Measurements from ENCODE around the gene KCNK4. TPM values are rescaled to one million over a fixed set of nuclear protein-coding genes. Genes with fewer than 3 reads are reported as not detected.
A peak's percentile ranks its signal among the peaks of the same experiment; 100 is the strongest.

The KCNK4 gene
- polyA plus RNA-seq, 1 experiment, result not detected

- DNase-seq (ENCODE audit: low read depth), result no peak
- H3K36me3 ChIP-seq (ENCODE audit: control insufficient read depth, insufficient read depth, low read length), result 0 out of 2 replicates have a peak, but pooled peaks cover 1% of the 10 kb centered on the region
- CTCF ChIA-PET, result interaction anchor here (0.6 to 9.2 kb wide), 9 partner anchors 12 to 71 kb away, joined by 3 to 88 read pairs (median 4); partner anchors contain the start of gene CATSPERZ
- no peak for TF ChIP-seq CTCF (IDR thresholded peaks at IDR 0.05; ENCODE audit: insufficient read depth, low read depth, low read length)
- H3K27me3 ChIP-seq (ENCODE audit: control insufficient read depth, insufficient read depth, low read length), result no peaks in the 10 kb centered on the region
- peak within 1 kb of the TSS; percentile 90 for H3K4me3 ChIP-seq (ENCODE audit: low read depth, low read length)
- POLR2A ChIA-PET, result no interaction called here
Measured at GRCh38 chr11:64284048-64284961, 6.8 kb upstream of the KCNK4 start, which contains the start of gene BAD. Gene BAD (minus strand): TSS chr11:64284665. CDS start chr11:64284368, 297 bp downstream.

GRCh38 chr11:64284962-64285884 lies 5.9 kb upstream of the KCNK4 start, which contains the start of gene GPR137:
Gene GPR137 (plus strand): TSS chr11:64285848. CDS start chr11:64286525, 677 bp downstream.
- Histone ChIP-seq H3K4me3 (ENCODE audit: low read depth, low read length) (peak within 1 kb of the TSS; percentile 90), H3K36me3 (ENCODE audit: control insufficient read depth, insufficient read depth, low read length) (0 out of 2 replicates have a peak, but pooled peaks cover 1% of the 10 kb centered on the region), H3K27me3 (ENCODE audit: control insufficient read depth, insufficient read depth, low read length) (0 out of 2 replicates have a peak, but pooled peaks cover under 1% of the 10 kb centered on the region)
- ChIA-PET POLR2A (no interaction called here), CTCF (interaction anchor here (1.5 to 9.2 kb wide), 3 partner anchors 14 to 46 kb away, joined by 3 to 88 read pairs (median 4); partner anchors contain the start of gene CATSPERZ)
- no peak for TF ChIP-seq CTCF (IDR thresholded peaks at IDR 0.05; ENCODE audit: insufficient read depth, low read depth, low read length)
- DNase-seq (ENCODE audit: low read depth), result no peak

GRCh38 chr11:64285885-64286800 lies 5.0 kb upstream of the KCNK4 start:
- no peak for DNase-seq (ENCODE audit: low read depth)
- H3K36me3 ChIP-seq (ENCODE audit: control insufficient read depth, insufficient read depth, low read length), result 0 out of 2 replicates have a peak, but pooled peaks cover 1% of the 10 kb centered on the region
- 0 out of 2 replicates have a peak, but pooled peaks have one; percentile 4 for TF ChIP-seq CTCF (IDR thresholded peaks at IDR 0.05; ENCODE audit: insufficient read depth, low read depth, low read length)
- H3K4me3 ChIP-seq (ENCODE audit: low read depth, low read length), result peak overlapping the region; percentile 90
- peaks cover 8% of the 10 kb centered on the region for H3K27me3 ChIP-seq (ENCODE audit: control insufficient read depth, insufficient read depth, low read length)
- ChIA-PET POLR2A (no interaction called here), CTCF (interaction anchor here (1.5 to 9.2 kb wide), 3 partner anchors 15 to 46 kb away, joined by 3 to 88 read pairs (median 4); partner anchors contain the start of gene CATSPERZ)

- Histone ChIP-seq H3K36me3 (ENCODE audit: control insufficient read depth, insufficient read depth, low read length) (0 out of 2 replicates have a peak, but pooled peaks cover 1% of the 10 kb centered on the region), H3K27me3 (ENCODE audit: control insufficient read depth, insufficient read depth, low read length) (peaks cover 10% of the 10 kb centered on the region), H3K4me3 (ENCODE audit: low read depth, low read length) (no peak overlapping the region)
- CTCF ChIA-PET, result interaction anchor here (9.2 kb wide), 1 partner anchor 16 kb away, joined by 88 read pairs; the partner anchor contains the start of gene CATSPERZ
- TF ChIP-seq CTCF (IDR thresholded peaks at IDR 0.05; ENCODE audit: insufficient read depth, low read depth, low read length), result no peak
- POLR2A ChIA-PET, result no interaction called here
- DNase-seq (ENCODE audit: low read depth), result no peak
Measured at GRCh38 chr11:64286801-64287159, 4.3 kb upstream of the KCNK4 start.

Data from BJ (cell line).